AG08396 (cell line): ENCODE data around the gene PLEKHJ1.
A peak's percentile ranks its signal among the peaks of the same experiment; 100 is the strongest.

Experiments
- DNase-seq: peaks from one replicate; pipeline ENCODE4 v3.0.0; 2012; ENCODE audit warnings: low spot score, mixed read lengths

PLEKHJ1 gene

DNA sequence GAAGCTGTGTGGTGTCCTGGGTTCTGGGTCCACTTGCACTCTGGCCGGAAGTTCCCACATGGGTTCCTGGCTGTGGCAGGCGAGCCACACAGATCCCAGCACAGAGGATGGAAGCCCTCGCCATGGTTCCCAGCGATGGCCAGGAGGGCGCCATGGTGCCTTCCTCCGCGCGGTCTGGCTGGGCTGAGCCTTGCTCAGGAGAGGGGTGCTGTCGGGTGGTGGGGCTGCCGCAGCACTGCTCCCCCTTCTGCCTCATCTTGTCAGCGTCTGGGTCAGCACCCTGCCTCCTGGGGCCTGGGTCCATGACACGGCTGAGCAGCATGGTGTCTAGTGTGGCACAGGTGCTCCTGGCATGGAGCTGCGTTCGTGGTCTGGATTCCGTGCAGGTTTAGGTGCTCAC lies 38.9 kb downstream of the PLEKHJ1 start:
- no peak for DNase-seq

DNA sequence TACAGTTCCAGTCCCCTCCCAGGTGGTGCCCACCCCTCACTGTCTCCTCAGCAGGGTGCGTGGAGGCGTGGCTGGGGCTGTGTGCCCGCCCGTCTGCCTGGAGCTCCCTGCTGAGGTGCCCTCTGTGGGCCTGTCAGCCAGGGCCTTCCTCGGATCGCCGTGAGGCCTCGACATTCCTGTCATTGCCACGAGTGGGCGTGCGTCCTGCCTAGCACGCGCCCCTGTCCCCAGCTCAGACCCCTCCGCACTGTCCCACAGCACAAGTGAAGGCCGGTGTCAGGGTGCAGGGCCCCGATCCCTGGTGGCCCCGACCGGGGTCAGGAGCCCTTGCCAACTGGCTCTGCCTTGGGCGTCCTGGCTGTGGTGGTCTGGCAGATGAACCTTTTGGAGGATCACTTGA lies 40.2 kb downstream of the PLEKHJ1 start:
- DNase-seq: no peak

DNA sequence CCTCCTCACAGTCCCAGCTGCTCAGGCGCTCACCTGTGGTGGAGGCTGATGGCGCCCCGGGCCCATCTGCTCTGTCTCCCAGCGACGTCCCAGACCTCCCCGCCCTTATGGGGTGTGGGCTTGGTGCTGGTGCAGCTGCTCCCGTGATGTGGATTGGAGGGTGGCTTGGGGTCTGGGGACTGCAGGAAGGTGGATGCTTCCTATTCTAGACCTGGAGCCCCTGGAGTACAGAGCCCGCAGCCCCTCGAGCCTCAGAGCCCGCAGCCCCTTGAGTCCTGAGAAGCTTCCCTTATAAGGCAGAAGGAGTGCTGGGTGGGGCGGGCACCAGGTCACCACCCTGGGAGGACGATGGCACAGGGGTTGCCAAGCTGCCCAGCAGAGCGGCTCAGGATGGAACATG lies 40.8 kb downstream of the PLEKHJ1 start:
- DNase-seq: no peak

DNA sequence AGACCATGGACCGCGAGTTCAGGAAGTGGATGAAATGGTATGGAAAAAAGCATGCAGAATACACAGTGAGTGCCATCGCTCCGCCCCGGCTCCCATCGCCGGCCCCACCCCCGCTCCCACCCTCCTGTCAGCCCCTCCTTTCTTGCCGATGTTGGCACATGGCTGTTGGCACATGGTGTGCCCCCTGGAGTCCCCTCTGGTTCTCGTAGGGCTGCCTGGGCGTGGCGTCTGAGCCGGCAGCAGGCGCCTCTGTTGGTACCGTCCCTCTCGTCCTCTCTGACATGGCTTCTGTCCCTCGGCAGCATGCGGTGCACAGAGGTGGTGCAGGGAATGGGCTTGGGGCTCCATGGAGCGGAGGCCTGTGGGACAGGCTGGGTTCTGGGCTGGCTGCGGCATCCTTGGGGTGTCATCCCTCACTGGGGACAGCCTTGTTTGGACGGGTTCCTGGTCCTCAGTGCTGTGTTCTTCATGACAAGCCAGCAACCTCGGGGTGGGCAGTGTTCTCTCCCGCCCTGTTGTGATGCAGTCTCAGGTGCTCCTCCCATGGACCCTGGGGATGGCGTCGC lies 41.5 kb downstream of the PLEKHJ1 start:
- DNase-seq: no peak

DNA sequence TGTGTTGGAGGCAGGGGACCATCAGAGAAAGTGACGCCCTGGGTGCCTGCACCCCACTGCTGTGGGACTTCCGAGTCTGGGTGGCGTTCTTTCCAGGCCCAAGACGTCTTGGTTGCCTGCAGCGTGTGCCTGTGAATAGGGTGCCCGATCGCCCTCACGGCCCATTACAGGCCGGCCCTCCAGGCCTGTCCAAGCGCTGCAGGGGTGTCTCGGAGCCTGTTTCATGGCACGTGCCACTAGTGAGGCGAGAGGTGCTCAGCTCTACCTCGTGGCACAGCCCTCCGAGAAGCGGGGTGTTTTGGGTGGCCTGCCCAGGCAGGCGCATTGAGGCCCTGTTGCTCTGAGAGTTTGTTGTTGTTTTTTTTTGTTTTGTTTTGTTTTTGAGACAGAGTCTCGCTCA lies 42.3 kb downstream of the PLEKHJ1 start:
- no peak for DNase-seq

DNA sequence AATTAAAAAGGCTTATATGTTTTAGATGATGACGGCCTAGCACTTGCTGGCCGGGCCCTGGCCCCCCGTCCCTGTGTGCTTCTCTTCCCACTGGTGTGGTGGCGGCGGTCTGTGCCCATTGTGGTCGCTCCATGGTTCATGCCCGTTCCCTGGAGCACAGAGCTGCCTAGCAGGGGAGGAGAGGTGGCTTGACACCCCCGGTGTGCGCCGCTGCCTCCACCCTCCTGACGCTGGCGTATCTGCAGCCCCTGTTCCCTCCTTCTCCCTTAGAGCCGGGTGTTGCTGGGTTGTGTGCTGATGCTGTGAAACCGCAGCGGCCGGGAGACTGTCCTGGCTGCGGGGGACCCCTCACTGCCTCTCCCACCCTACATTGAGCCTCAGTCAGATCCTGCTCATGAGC lies 43.3 kb downstream of the PLEKHJ1 start:
- DNase-seq: no peak

DNA sequence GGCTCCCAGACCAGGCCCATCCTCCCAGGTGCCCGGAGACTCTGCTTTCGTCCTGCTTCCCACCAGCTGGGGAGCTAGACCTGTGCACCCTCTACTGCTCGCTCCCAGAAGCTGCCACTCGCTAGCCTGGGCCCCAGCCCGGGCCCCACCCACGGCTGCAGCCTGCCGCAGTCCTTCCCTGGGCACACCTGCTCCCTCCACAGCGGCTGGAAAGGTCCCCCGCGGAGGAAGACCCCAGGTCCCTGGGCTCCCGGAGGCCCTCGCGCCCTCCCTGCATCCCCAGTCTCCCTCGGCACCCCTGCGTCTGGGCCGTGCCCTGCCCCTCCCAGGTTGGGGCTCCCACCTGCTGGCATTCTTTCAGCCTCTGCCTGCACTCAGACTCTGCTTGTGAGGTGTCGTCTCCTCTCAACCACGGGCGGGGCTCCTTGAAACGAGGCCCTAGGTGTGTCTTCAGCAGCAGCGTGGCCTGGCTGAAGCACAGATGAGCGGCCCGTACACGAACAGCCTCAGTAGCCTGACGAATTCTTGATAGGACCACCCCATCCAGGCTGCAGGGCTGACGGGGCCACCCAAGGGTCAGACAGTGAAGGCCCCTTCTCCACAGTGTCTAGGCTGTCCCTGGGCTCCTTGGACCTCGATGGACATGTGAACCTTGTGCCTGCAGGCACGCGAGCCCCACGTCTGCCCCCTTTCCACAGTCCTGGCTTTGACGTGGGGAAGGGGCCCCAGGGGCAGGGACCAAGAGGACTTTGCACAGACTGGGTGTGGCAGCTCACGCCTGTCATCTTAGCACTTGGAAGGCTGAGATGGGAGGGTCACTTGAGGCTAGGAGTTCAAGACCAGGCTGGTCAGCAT lies 44.4 kb downstream of the PLEKHJ1 start:
- DNase-seq: no peak

DNA sequence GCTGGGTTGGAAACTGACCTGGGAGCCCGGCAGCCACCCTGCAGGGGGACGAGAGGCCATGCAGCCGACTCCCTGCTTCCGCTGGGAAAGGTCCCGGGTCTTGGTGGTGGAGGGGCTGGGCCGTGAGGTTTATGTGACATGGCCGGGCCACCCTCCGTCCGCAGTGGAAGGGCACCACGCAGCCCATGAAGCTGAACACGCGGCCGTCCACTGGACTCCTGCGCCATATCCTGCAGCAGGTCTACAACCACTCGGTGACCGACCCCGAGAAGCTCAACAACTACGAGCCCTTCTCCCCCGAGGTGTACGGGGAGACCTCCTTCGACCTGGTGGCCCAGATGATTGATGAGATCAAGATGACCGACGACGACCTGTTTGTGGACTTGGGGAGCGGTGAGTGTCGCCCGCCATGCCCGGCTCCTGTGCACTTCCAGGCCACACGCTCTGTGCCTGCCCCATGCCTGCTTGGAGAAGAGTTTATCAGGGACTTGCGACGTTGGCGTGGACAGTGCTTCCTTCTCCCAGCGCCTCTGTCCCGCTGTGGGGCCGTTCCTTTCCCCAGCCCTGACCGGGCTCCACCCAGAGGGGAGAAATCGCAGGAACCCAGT lies 45.2 kb downstream of the PLEKHJ1 start:
- DNase-seq: no peak

DNA sequence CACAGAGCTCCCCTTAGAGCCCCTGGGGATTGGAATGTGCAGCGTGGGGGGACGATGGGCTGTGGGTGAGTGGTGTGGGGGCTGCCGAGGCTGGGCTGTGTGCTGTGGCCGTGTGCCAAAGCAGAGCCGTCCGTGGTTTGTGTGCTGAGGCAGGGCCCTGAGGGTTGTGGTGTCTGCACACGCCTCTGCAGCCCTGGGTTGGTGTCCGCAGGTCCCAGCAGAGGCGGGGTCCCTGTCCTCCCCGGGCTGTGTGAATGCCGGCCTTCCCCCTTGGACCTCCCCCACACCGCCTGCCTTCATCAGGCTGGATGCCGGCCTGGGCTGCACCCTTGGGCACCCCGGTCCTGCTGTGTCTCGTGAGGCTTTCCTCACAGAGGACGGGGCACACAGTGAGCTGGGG lies 46.2 kb downstream of the PLEKHJ1 start:
- DNase-seq: no peak

DNA sequence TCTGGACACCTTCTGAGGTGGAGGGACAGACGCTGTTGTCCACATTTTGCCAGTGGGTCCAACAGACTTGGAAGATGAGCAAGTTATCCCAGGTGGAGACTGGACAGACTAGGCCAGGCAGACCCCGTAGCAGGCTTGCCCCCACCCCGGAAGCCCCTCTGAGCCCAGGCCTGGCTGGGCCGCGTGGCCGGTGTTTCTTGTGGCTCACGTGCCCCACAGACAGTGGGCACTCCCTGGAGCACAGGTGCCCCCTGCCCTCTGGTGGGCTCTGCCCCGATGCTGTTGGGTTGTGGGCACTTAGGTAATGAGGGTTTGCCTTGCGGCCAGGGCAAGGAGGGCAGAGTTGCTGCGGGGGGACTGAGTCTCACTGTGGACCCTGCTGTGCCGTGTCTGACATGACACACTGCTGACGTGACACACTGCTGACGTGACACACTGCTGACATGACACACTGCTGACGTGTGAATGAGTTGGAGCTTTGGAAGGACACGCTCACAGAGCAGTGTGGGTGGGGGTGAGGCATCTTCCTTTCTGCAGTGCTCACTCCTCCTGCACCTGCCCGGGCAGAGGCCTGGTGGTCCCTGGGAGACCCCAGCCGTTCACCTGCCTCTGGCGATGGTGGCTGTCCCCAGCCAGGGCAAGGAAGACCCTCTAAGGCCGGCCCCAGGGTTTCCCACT lies 47.3 kb downstream of the PLEKHJ1 start:
- peak; percentile 75 for DNase-seq

DNA sequence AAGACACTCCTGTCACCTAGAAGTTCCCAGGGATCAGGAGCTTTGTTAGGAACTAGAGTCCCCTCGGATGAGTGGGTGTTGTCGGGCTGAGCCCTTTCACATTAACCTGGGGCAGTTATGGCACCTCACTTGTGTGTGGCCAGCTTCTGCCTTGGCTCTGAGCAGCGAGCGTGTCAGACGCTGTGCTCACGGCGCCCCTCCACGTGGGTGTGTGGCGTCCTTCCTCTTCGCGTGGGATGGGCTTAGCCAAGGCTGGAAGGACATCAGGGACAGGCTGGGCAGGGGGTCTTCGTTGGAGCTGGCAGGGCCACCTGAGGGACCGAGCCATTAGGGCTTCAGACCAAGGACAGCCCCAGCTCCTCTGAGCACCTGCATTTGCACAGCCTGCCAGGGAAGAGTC lies 49.0 kb downstream of the PLEKHJ1 start:
- no peak for DNase-seq

DNA sequence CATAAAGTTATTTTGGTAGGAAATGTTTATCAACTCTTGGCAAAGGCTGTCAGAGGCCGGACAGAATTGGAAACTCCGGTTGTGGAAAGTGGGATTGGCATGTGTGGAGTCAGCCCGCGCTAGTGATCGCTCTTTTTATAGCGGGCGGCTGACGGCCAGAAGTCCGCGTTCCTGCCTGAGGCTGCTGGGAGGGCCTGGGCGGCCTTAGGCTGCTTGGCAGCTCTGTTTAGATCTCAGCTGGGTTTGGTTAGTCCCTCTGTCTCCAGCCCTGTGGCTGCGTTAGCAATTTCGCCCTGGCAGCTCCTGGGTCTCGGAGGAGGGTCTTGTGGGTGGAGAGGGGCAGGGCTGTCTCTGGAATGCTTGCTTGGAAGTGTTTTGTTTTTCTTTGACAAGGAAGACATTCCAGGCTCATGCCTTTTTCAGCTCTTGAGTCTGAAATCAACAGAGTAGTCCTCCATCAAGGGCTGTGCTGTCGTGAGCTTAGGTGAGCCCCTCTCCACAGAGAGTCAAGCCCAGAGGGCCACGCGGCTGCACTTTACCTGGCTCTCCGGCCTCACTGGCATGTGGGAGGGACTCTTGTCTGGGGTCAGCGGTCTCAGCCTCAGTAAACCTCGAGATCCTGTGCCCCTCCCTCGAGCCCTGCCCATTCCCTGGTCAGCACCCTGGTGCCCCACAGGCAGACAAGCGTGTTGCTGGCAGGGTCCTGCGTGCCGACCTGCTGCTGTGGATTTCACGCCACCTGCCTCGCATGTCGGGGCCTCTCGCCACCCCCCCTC lies 49.9 kb downstream of the PLEKHJ1 start:
- DNase-seq: peak; percentile 98

DNA sequence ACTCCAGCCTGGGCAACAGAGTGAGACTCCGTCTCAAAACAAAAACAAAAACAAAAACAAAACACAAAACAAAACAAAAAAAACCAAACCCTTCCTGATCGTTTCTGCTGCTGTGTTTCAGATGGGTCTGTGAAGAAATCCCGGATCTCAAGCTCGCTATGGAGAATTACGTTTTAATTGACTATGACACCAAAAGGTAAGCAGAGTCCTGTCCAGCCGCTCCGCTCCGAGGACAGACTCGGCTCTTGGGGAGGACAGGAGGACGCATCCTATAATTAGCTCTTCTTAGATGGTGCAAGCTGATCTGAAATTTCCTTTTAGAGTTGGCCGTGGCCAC lies 50.4 kb downstream of the PLEKHJ1 start:
- DNase-seq: no peak

DNA sequence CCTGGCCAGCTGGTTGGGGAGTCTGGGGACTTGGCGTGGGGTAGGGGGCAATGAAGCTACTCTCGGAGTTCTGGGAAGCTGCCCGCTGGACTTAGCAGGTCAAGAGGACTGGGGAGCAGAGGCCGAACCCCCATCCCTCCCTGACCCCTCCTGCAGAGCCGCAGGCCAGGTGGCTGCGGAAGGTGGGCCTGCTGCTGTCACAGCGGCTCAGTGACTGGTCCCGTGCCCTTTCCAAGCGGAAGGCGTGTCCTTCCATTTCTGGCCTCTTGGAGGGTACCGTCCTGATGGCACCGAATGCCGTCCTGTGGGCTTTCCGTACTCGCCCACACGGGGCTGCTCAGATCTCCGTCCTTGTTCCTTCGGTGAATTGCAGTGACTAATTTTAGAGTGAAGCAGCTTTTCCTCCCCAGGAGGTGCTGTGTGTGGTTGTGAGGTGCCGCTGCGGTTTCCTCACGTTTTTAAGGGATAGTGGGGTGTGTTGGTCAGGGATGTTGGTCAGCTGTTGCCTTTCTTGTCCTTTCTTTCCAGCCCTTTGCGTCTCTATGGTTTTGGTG lies 51.6 kb downstream of the PLEKHJ1 start:
- no peak for DNase-seq
